Trophoblast cell (in vitro differentiated cells and primary cell): ENCODE data around the gene THADA.
"Not testable (repeated sequence)": the region's sequence is repeated elsewhere in the genome, so short reads cannot be mapped to it uniquely, and the experiment has no call there.

Experiments
- DNase-seq, 2 donors: peaks; one replicate each; pipeline ENCODE4 v3.0.0-alpha.2; 2016
- H2AFZ ChIP-seq: 2 replicates; pipeline ENCODE4 v1.6.1; 2013; ENCODE audit warnings: low read length, moderate library complexity, mild to moderate bottlenecking; ENCODE audit not compliant: insufficient read depth, poor library complexity
- H2AK5ac ChIP-seq: 2 replicates; pipeline ENCODE4 v1.6.1; 2013; ENCODE audit warnings: mild to moderate bottlenecking, low read length
- H2BK120ac ChIP-seq: 2 replicates; pipeline ENCODE4 v1.6.1; 2013; ENCODE audit warnings: low read length, mild to moderate bottlenecking, moderate library complexity; ENCODE audit not compliant: insufficient read depth, poor library complexity
- H2BK12ac ChIP-seq: 2 replicates; pipeline ENCODE4 v1.6.1; 2013; ENCODE audit warnings: mild to moderate bottlenecking, low read length, moderate library complexity
- H2BK5ac ChIP-seq: 2 replicates; pipeline ENCODE4 v1.6.1; 2013; ENCODE audit warnings: low read length, low read depth, moderate library complexity, mild to moderate bottlenecking; ENCODE audit not compliant: poor library complexity
- H3K14ac ChIP-seq: 2 replicates; pipeline ENCODE4 v1.6.1; 2013; ENCODE audit warnings: mild to moderate bottlenecking, low read length
- H3K18ac ChIP-seq: 2 replicates; pipeline ENCODE4 v1.6.1; 2013; ENCODE audit warnings: mild to moderate bottlenecking, low read length
- H3K23ac ChIP-seq: 2 replicates; pipeline ENCODE4 v1.6.1; 2013; ENCODE audit warnings: low read length
- H3K27ac ChIP-seq: 2 replicates; pipeline ENCODE4 v1.5.1; 2013; ENCODE audit warnings: low read depth, mild to moderate bottlenecking, inconsistent platforms, low read length, moderate library complexity
- H3K27me3 ChIP-seq: 2 replicates; pipeline ENCODE4 v1.6.1; 2013; ENCODE audit warnings: inconsistent platforms, mild to moderate bottlenecking, low read length, moderate library complexity; ENCODE audit not compliant: insufficient read depth
- H3K36me3 ChIP-seq, 2 experiments: 1 replicate in 1 of 2; 2 replicates in 1 of 2; pipeline ENCODE4 v1.6.1; 2013; ENCODE audit warnings: low read length in 2 of 2, mild to moderate bottlenecking in 2 of 2, moderate library complexity in 1 of 2; ENCODE audit not compliant: insufficient read depth in 2 of 2, control insufficient read depth in 1 of 2
- H3K4ac ChIP-seq: 2 replicates; pipeline ENCODE4 v1.6.1; 2013; ENCODE audit warnings: low read depth, mild to moderate bottlenecking, low read length, moderate library complexity
- H3K4me1 ChIP-seq, 2 experiments: 1 replicate in 1 of 2; 2 replicates in 1 of 2; pipeline ENCODE4 v1.6.1; 2013; ENCODE audit warnings: low read length in 2 of 2, mild to moderate bottlenecking in 2 of 2, moderate library complexity in 1 of 2; ENCODE audit not compliant: insufficient read depth in 2 of 2, control insufficient read depth in 1 of 2
- H3K4me2 ChIP-seq: 2 replicates; pipeline ENCODE4 v1.6.1; 2013; ENCODE audit warnings: inconsistent platforms, mild to moderate bottlenecking, low read length, moderate library complexity
- H3K4me3 ChIP-seq: 2 replicates; pipeline ENCODE4 v1.5.1; 2013; ENCODE audit warnings: mild to moderate bottlenecking, low read depth, low read length, inconsistent platforms
- H3K79me1 ChIP-seq: one replicate; pipeline ENCODE4 v1.6.1; 2013; ENCODE audit warnings: low read length
- H3K79me2 ChIP-seq: 2 replicates; pipeline ENCODE4 v1.6.1; 2013; ENCODE audit warnings: low read length, mild to moderate bottlenecking; ENCODE audit not compliant: control insufficient read depth, insufficient read depth, poor library complexity
- H3K9ac ChIP-seq: 2 replicates; pipeline ENCODE4 v1.6.1; 2013; ENCODE audit warnings: mild to moderate bottlenecking, low read length
- H3K9me3 ChIP-seq: 2 replicates; pipeline ENCODE4 v1.6.1; 2013; ENCODE audit warnings: low read depth, mild to moderate bottlenecking, control low read depth, inconsistent platforms, low read length; ENCODE audit not compliant: insufficient read depth
- H4K12ac ChIP-seq: 2 replicates; pipeline ENCODE4 v1.6.1; 2013; ENCODE audit warnings: low read depth, mild to moderate bottlenecking, low read length, moderate library complexity
- H4K8ac ChIP-seq: 2 replicates; pipeline ENCODE4 v1.6.1; 2013; ENCODE audit warnings: low read depth, mild to moderate bottlenecking, low read length, moderate library complexity
- H4K91ac ChIP-seq: one replicate; pipeline ENCODE4 v1.6.1; 2013; ENCODE audit warnings: low read depth, mild to moderate bottlenecking, low read length, moderate library complexity
- WGBS: extraction: QIAGEN DNeasy Blood & Tissue Kit; methylation state at CpG from one replicate; pipeline ENCODE4 v1.1.7; 2013; ENCODE audit warnings: missing lambda C conversion rate; ENCODE audit not compliant: insufficient read length, insufficient coverage; ENCODE audit errors: extremely low coverage; 5-methylcytosine and 5-hydroxymethylcytosine counted together

The THADA gene

GRCh38 chr2:43534569-43534968 is 61.3 kb downstream of the THADA start:
- no peaks in the 10 kb centered on the region for H3K79me1 ChIP-seq
- no peak overlapping the region for H3K14ac ChIP-seq
- H3K23ac ChIP-seq, result no peak overlapping the region
- H2BK5ac ChIP-seq, result no peak overlapping the region
- no peak overlapping the region for H2AK5ac ChIP-seq
- no peaks in the 10 kb centered on the region for H3K36me3 ChIP-seq
- no peak for DNase-seq
- no peak overlapping the region for H3K4me2 ChIP-seq
- H3K9ac ChIP-seq, result no peak overlapping the region
- H2AFZ ChIP-seq, result no peak overlapping the region
- H3K4me3 ChIP-seq, result no peak overlapping the region
- no CpG with 5 or more reads among the region's 3 CpGs for WGBS
- no peak overlapping the region for H3K18ac ChIP-seq
- no peak overlapping the region for H4K91ac ChIP-seq
- no peak overlapping the region for H4K12ac ChIP-seq
- H3K79me2 ChIP-seq, result no peaks in the 10 kb centered on the region
- no peaks in the 10 kb centered on the region for H3K4me1 ChIP-seq
- no peak overlapping the region for H2BK12ac ChIP-seq
- no peaks in the 10 kb centered on the region for H3K9me3 ChIP-seq
- no peaks in the 10 kb centered on the region for H3K27me3 ChIP-seq
- H3K27ac ChIP-seq, result no peak overlapping the region
- H2BK120ac ChIP-seq, result no peak overlapping the region
- no peak overlapping the region for H4K8ac ChIP-seq
- no peak overlapping the region for H3K4ac ChIP-seq

- not testable (repeated sequence) for H4K91ac ChIP-seq, H3K4me2 ChIP-seq, H3K4me3 ChIP-seq, H2BK120ac ChIP-seq, H3K79me2 ChIP-seq, H4K8ac ChIP-seq, H3K14ac ChIP-seq, H3K9ac ChIP-seq, H3K4ac ChIP-seq, H2BK12ac ChIP-seq, H3K27me3 ChIP-seq, H3K27ac ChIP-seq, H2BK5ac ChIP-seq, H3K9me3 ChIP-seq, H2AK5ac ChIP-seq, H3K79me1 ChIP-seq, DNase-seq, H3K36me3 ChIP-seq, H3K23ac ChIP-seq, H3K4me1 ChIP-seq, H4K12ac ChIP-seq, H2AFZ ChIP-seq, H3K18ac ChIP-seq
- no CpG with 5 or more reads among the region's 3 CpGs for WGBS
Observed at GRCh38 chr2:43532572-43532971, 63.3 kb downstream of the THADA start.

GRCh38 chr2:43531251-43531650 is 64.6 kb downstream of the THADA start:
- Histone ChIP-seq H2AFZ (no peak overlapping the region), H3K18ac (no peak overlapping the region), H4K12ac (no peak overlapping the region), H3K23ac (no peak overlapping the region), H3K27me3 (no peaks in the 10 kb centered on the region), H3K4me3 (no peak overlapping the region), H3K4me1 (no peaks in the 10 kb centered on the region), H3K79me1 (no peaks in the 10 kb centered on the region), H4K8ac (no peak overlapping the region), H2BK12ac (no peak overlapping the region), H3K4me2 (no peak overlapping the region), H4K91ac (no peak overlapping the region), H3K79me2 (no peaks in the 10 kb centered on the region), H3K9me3 (no peaks in the 10 kb centered on the region), H3K14ac (no peak overlapping the region), H3K4ac (no peak overlapping the region), H3K36me3 (no peaks in the 10 kb centered on the region), H3K9ac (no peak overlapping the region), H2AK5ac (no peak overlapping the region), H2BK5ac (no peak overlapping the region), H3K27ac (no peak overlapping the region), H2BK120ac (no peak overlapping the region)
- no CpG with 5 or more reads among the region's 3 CpGs for WGBS
- DNase-seq, result no peak

GRCh38 chr2:43526994-43527393 is 68.8 kb downstream of the THADA start:
- H3K4me3 ChIP-seq, result no peak overlapping the region
- no peak overlapping the region for H2BK120ac ChIP-seq
- no peak overlapping the region for H4K91ac ChIP-seq
- H2BK5ac ChIP-seq, result no peak overlapping the region
- no peak overlapping the region for H3K14ac ChIP-seq
- no peak overlapping the region for H2AFZ ChIP-seq
- H3K18ac ChIP-seq, result no peak overlapping the region
- H4K12ac ChIP-seq, result no peak overlapping the region
- DNase-seq, result no peak
- H3K23ac ChIP-seq, result no peak overlapping the region
- H3K27ac ChIP-seq, result no peak overlapping the region
- H3K9me3 ChIP-seq, result no peaks in the 10 kb centered on the region
- no peaks in the 10 kb centered on the region for H3K79me1 ChIP-seq
- no peaks in the 10 kb centered on the region for H3K79me2 ChIP-seq
- no peak overlapping the region for H3K9ac ChIP-seq
- no peak overlapping the region for H2AK5ac ChIP-seq
- H2BK12ac ChIP-seq, result no peak overlapping the region
- H3K36me3 ChIP-seq, result no peaks in the 10 kb centered on the region
- H3K4me2 ChIP-seq, result no peak overlapping the region
- H3K27me3 ChIP-seq, result no peaks in the 10 kb centered on the region
- no peak overlapping the region for H4K8ac ChIP-seq
- H3K4me1 ChIP-seq, result no peaks in the 10 kb centered on the region
- no peak overlapping the region for H3K4ac ChIP-seq

GRCh38 chr2:43525506-43525905 is 70.3 kb downstream of the THADA start:
- Histone ChIP-seq H3K4me2 (no peak overlapping the region), H3K4me1 (no peaks in the 10 kb centered on the region), H2BK12ac (no peak overlapping the region), H2AFZ (no peak overlapping the region), H4K91ac (no peak overlapping the region), H3K79me2 (no peaks in the 10 kb centered on the region), H3K27ac (no peak overlapping the region), H2BK5ac (no peak overlapping the region), H3K27me3 (no peaks in the 10 kb centered on the region), H2BK120ac (no peak overlapping the region), H3K79me1 (no peaks in the 10 kb centered on the region), H3K9ac (no peak overlapping the region), H3K23ac (no peak overlapping the region), H3K4me3 (no peak overlapping the region), H3K18ac (no peak overlapping the region), H3K9me3 (no peaks in the 10 kb centered on the region), H4K12ac (no peak overlapping the region), H3K4ac (no peak overlapping the region), H3K14ac (no peak overlapping the region), H2AK5ac (no peak overlapping the region), H3K36me3 (no peaks in the 10 kb centered on the region), H4K8ac (no peak overlapping the region)
- no CpG with 5 or more reads among the region's 1 CpG for WGBS
- no peak for DNase-seq
